Heart right ventricle (tissue), 16 donors: ENCODE results near the gene AKR1E2. TPM values are rescaled to one million over a fixed set of nuclear protein-coding genes. Genes with fewer than 3 reads are reported as not detected.
A peak's percentile ranks its signal among the peaks of the same experiment; 100 is the strongest.

Experiments
- ATAC-seq, 8 donors: fragments of 200-7000 bp; cut with Tn5 transposase; one replicate each; pipeline ENCODE4 v1.9.1; 2020; ENCODE audit warnings: mild to moderate bottlenecking in 8 of 8, moderate library complexity in 8 of 8, moderate number of reproducible peaks in 1 of 8
- DNase-seq, 2 donors: peaks; one replicate each; pipeline ENCODE4 v3.0.0-alpha.2; 2020
- H3K27ac ChIP-seq, 10 donors: fragments of 200-600 bp; sonication (generic) in 2 of 10; one replicate each; pipeline versions ENCODE4 v1.5.0 to v1.8.0; 2020 to 2022; ENCODE audit warnings: mild to moderate bottlenecking in 3 of 10
- H3K27me3 ChIP-seq, 7 donors: fragments of 200-600 bp; one replicate each; pipeline ENCODE4 v1.8.0; 2021 to 2022; ENCODE audit warnings: mild to moderate bottlenecking in 2 of 7
- H3K36me3 ChIP-seq, 9 donors: fragments of 200-600 bp; sonication (generic) in 1 of 9; one replicate each; pipeline versions ENCODE4 v1.5.0 to v1.8.0; 2020 to 2022; ENCODE audit warnings: mild to moderate bottlenecking in 2 of 9
- H3K4me1 ChIP-seq, 9 donors: fragments of 200-600 bp; sonication (generic) in 1 of 9; one replicate each; pipeline versions ENCODE4 v1.5.0 to v1.8.0; 2020 to 2022; ENCODE audit warnings: mild to moderate bottlenecking in 4 of 9
- H3K4me3 ChIP-seq, 10 donors: fragments of 200-600 bp; sonication (generic) in 2 of 10; one replicate each; pipeline versions ENCODE4 v1.5.0 to v1.8.0; 2020 to 2022; ENCODE audit warnings: mild to moderate bottlenecking in 7 of 10, moderate library complexity in 2 of 10
- H3K9me3 ChIP-seq, 11 donors: fragments of 200-600 bp in 10 of 11; sonication (generic) in 2 of 11; one replicate each; pipeline versions ENCODE4 v1.5.0 to v1.8.0; 2013 to 2022; ENCODE audit warnings: mild to moderate bottlenecking in 2 of 11, control low read depth in 1 of 11, moderate library complexity in 1 of 11
- WGBS, 2 donors: extraction: QIAGEN DNeasy Blood & Tissue Kit; methylation state at CpG; one replicate each; pipeline ENCODE4 v1.1.7; 2013; ENCODE audit warnings: inconsistent platforms in 1 of 2; 5-methylcytosine and 5-hydroxymethylcytosine counted together
- intact Hi-C, 10 donors: fragments of 100-400 bp; cut with DNase I; formaldehyde crosslinking; loops; one replicate each; pipeline versions ENCODE4 v1.11.1 to v1.14.2; 2022
- polyA plus RNA-seq, 2 donors: library from polyadenylated mRNA; stranded (reverse); fragments of 200-250 nt; gene quantifications; one replicate each; pipeline ENCODE4 v1.2.3, GENCODE V29; 2013
- total RNA-seq, 10 donors: library from RNA; stranded (reverse); fragmentation: NEBNext Ultra II Directional in 3 of 10; extraction: Animal tissue kit (Norgen Biotek cat#: 25700) in 3 of 10; gene quantifications; one replicate each; pipeline versions ENCODE4 v1.2.1 to v1.2.4, GENCODE V29; 2021 to 2023
- TF ChIP-seq, protein P1 (sequence below), 9 donors: fragments of 200-600 bp; sonication (generic) in 2 of 9; IDR thresholded peaks; one replicate each; pipeline versions ENCODE4 v1.5.0 to v1.8.0; 2021 to 2022; ENCODE audit warnings: antibody characterized with exemption in 9 of 9, mild to moderate bottlenecking in 5 of 9, moderate library complexity in 1 of 9
- donor health status: Arrhythmogenic right ventricular cardiomyopathy.
- donor health status: ischemic (EF 13 %, LVEDD 7.1; RV severe dilation, severe dysfunction).
- donor health status: healthy with polysubstance abuse.
- donor health status: DM: no; HTN: yes; CAD: no.
- donor health status: DM: no; HTN: no; CAD: no.
- donor health status: ischemic (EF 25% LVEDD 6.9; RV normal size, moderate dysfunction).
- donor health status: ischemic (EF 25% LVEDD 5.7; RV mildly dilated, moderate dysfunction).
- donor health status: healthy.
- donor health status: DM: yes; HTN: yes; CAD: no.
- donor health status: Ischemic cardiomyopathy.
- donor health status: ischemic (EF 35%, LVEDD 5.7; RV mildly dilated, moderate dysfunction).
- donor health status: nonischemic (EF 11% LVEDD 7.7; RV severe dilation, severe dysfunction).
- donor health status: DM: yes; HTN: yes; CAD: no.
- donor health status: PGD.
- donor health status: ischemic (EF 29% LVEDD 5.4; RV normal size, mild dysfunction).
- donor health status: nonischemic (EF 23%, LVEDD 6.1; RV moderate dilation, normal function).

AKR1E2 gene
- total and polyA plus RNA-seq, 12 donors = 1.2 to 6.5 (median 4.1) TPM

DNA sequence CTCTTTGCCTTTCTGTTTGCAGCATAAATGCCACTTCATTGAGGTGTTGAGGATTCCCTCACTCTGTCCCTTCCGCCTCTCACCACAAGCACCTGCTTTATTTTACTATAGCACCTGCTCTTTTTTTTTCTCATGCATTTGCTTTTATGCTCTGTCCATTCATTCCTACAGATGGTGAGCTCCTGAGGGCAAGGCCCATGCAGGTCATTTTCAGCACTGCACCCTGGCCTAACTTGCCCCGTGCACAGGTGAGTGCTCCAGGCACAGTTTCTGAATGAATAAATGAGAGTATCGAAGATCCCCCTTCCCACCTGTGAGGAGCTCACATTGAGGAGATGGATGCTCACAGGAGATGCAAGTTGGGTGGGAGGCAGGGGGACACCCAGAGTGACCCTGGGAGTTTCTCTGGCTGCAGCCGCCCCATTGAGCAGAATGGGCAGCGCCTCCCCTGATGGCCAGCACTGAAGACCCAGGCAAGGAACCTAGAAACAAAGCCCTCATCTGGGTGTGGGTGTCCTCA is 1.2 kb upstream of the AKR1E2 start:
- TF ChIP-seq, protein P1, sequence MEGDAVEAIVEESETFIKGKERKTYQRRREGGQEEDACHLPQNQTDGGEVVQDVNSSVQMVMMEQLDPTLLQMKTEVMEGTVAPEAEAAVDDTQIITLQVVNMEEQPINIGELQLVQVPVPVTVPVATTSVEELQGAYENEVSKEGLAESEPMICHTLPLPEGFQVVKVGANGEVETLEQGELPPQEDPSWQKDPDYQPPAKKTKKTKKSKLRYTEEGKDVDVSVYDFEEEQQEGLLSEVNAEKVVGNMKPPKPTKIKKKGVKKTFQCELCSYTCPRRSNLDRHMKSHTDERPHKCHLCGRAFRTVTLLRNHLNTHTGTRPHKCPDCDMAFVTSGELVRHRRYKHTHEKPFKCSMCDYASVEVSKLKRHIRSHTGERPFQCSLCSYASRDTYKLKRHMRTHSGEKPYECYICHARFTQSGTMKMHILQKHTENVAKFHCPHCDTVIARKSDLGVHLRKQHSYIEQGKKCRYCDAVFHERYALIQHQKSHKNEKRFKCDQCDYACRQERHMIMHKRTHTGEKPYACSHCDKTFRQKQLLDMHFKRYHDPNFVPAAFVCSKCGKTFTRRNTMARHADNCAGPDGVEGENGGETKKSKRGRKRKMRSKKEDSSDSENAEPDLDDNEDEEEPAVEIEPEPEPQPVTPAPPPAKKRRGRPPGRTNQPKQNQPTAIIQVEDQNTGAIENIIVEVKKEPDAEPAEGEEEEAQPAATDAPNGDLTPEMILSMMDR (IDR thresholded peaks at IDR 0.05) = no peak
- H3K27ac ChIP-seq = no peak overlapping the region
- intact Hi-C loops = loop anchor here in 2 of 10 donors (10.0 kb wide), 2 partner anchors 470 to 800 kb away; no protein-coding TSS in a partner anchor
- WGBS, 2 donors = 96 to 99% methylated on average over 5 of the region's 5 CpGs
- H3K4me3 ChIP-seq = no peak overlapping the region
- H3K36me3 ChIP-seq = no peaks in the 10 kb centered on the region
- H3K9me3 ChIP-seq = peaks cover 0 to 7% (median 0%) of the 10 kb centered on the region in 11 donors
- DNase-seq (no peak), ATAC-seq (no peak)
- H3K4me1 ChIP-seq = peaks cover 0 to 19% (median 8%) of the 10 kb centered on the region in 9 donors
- H3K27me3 ChIP-seq = peaks cover 0 to 8% (median 0%) of the 10 kb centered on the region in 7 donors

DNA sequence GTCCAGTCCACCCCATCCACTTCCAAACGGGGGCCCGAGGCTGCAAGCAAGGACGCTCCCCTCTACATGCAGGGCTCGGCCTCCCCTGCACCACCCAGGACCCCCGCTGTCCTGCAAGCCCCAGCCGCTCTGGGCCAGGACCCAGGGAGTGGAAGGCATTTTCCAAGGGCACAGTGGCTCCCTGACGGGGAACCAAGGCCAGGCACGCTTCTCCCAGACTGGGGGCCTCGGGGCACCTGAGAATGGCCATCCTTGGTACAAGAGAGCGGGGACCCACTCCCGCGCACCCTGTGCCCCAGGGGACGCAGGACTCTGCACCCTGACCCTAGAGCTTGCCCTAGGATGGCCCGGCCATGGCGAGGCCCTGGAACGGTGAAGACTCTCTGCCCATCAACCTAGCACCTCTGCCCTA is 545 bp upstream of the AKR1E2 start:
- 95 to 98% methylated on average over 16 of the region's 16 CpGs for WGBS, 2 donors
- Histone ChIP-seq H3K4me3 (peak overlapping the region in 8 of 10 donors; percentile 62 to 77 (median 69)), H3K36me3 (peaks cover 0 to under 1% (median 0%) of the 10 kb centered on the region in 9 donors), H3K27ac (peak overlapping the region in 7 of 10 donors; percentile 87 to 98 (median 97)), H3K4me1 (peaks cover 0 to 19% (median 8%) of the 10 kb centered on the region in 9 donors), H3K27me3 (peaks cover 0 to 8% (median 0%) of the 10 kb centered on the region in 7 donors), H3K9me3 (peaks cover 0 to 7% (median 0%) of the 10 kb centered on the region in 11 donors)
- TF ChIP-seq, protein P1 (IDR thresholded peaks at IDR 0.05) = no peak
- DNase-seq (no peak), ATAC-seq (peak in 1 of 8 donors; percentile 49)
- intact Hi-C loops = loop anchor here in 2 of 10 donors (10.0 kb wide), 2 partner anchors 469 to 799 kb away; no protein-coding TSS in a partner anchor

DNA sequence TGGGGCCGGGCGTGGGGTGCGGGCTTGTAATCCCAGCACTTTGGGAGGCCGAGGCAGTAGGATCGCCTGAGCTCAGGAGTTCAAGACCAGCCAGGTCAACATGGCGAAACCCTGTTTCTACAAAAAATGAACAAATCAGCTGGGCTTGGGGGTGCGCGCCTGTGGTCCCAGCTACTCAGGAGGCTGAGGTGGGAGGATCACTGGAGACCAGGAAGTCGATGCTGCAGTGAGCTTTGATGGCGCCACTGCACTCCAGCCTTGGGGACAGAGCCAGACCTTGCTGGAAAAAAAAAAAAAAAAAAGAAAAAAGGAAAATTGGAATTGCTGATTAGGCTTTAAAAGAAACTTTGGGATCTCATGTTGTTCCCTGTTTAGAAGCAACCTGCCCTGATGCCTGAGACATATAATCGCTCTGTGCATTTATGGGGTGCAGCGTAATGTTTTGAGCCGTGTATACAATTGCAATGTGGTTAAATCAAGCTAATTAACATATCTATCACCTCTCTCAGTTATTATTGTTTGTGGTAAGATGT is 851 bp downstream of the AKR1E2 start:
- DNase-seq (no peak), ATAC-seq (peak in 1 of 8 donors; percentile 9)
- TF ChIP-seq, protein P1 (IDR thresholded peaks at IDR 0.05) = no peak
- intact Hi-C loops = loop anchor here in 2 of 10 donors (10.0 kb wide), 2 partner anchors 468 to 798 kb away; no protein-coding TSS in a partner anchor
- H3K4me3 ChIP-seq = peak overlapping the region; percentile 51 to 77 (median 68)
- H3K27me3 ChIP-seq = peaks cover 0 to 8% (median 0%) of the 10 kb centered on the region in 7 donors
- peaks cover 0 to 14% (median 0%) of the 10 kb centered on the region in 9 donors for H3K36me3 ChIP-seq
- WGBS, 2 donors = 52 to 61% methylated on average over 13 of the region's 13 CpGs
- peaks cover 0 to 19% (median 8%) of the 10 kb centered on the region in 9 donors for H3K4me1 ChIP-seq
- H3K27ac ChIP-seq = peak overlapping the region; percentile 69 to 98 (median 94)
- peaks cover 0 to 7% (median 0%) of the 10 kb centered on the region in 11 donors for H3K9me3 ChIP-seq

DNA sequence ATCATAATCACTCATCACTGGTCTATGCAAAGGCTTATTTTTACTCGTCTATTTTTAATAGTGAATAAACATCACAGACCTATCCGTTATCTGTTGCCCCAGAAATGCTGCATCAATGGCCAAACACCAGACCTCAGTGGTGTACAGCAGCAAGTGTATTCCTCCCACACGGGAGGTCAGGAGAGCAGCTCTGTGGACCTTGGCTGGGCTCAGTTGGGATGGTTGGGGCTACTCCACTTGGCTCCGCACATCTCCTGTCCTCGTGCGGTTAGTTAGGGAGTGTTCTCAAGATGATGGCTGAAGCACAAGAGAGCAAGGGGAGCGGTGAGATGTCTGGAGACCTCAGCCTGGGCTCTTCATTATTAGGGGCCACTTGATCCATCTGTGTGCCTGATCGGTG is 2.0 kb downstream of the AKR1E2 start:
- TF ChIP-seq, protein P1 (IDR thresholded peaks at IDR 0.05) = no peak
- Histone ChIP-seq H3K27ac (no peak overlapping the region), H3K9me3 (peaks cover 0 to 7% (median 0%) of the 10 kb centered on the region in 11 donors), H3K4me3 (no peak overlapping the region), H3K4me1 (peaks cover 0 to 19% (median 8%) of the 10 kb centered on the region in 9 donors), H3K36me3 (peaks cover 0 to 25% (median under 1%) of the 10 kb centered on the region in 9 donors), H3K27me3 (peaks cover 0 to 8% (median 0%) of the 10 kb centered on the region in 7 donors)
- ATAC-seq = no peak
- intact Hi-C loops = loop anchor here in 2 of 10 donors (10.0 kb wide), 2 partner anchors 467 to 797 kb away; no protein-coding TSS in a partner anchor
- DNase-seq = no peak
- 66 to 72% methylated on average over 8 of the region's 8 CpGs for WGBS, 2 donors
